ENCODE data around the gene NOVA2. TPM values are rescaled to one million over a fixed set of nuclear protein-coding genes. Genes with fewer than 3 reads are reported as not detected.

The NOVA2 gene
- total RNA-seq, 1 donor from 2014 or later: 6.0 TPM

GRCh38 chr19:45924891-45925447 lies 48.7 kb downstream of the NOVA2 start:
- DNase-seq (ENCODE audit: low spot score): no peak

- no peak for DNase-seq (ENCODE audit: low spot score)
These were observed 51.4 kb downstream of the NOVA2 start for GRCh38 chr19:45922281-45922680.

- DNase-seq (ENCODE audit: low spot score): no peak
These were observed 53.2 kb downstream of the NOVA2 start for GRCh38 chr19:45920458-45920857.

GRCh38 chr19:45919678-45920077 lies 54.0 kb downstream of the NOVA2 start:
- DNase-seq (ENCODE audit: low spot score): no peak

- DNase-seq (ENCODE audit: low spot score): no peak
These were observed 54.9 kb downstream of the NOVA2 start for GRCh38 chr19:45918721-45919120.

- DNase-seq (ENCODE audit: low spot score): no peak
These were observed 56.1 kb downstream of the NOVA2 start for GRCh38 chr19:45917421-45918091.

- no peak for DNase-seq (ENCODE audit: low spot score)
These were observed 59.5 kb downstream of the NOVA2 start, which contains the start of gene NANOS2 for GRCh38 chr19:45913874-45914830. NANOS2 (minus strand) TSS chr19:45914778; CDS start chr19:45914693, 85 bp downstream.

- DNase-seq (ENCODE audit: low spot score): no peak
These were observed 62.4 kb downstream of the NOVA2 start for GRCh38 chr19:45911291-45911690.

GRCh38 chr19:45908956-45909355 lies 64.7 kb downstream of the NOVA2 start:
- no peak for DNase-seq (ENCODE audit: low spot score)

GRCh38 chr19:45906221-45906620 lies 67.4 kb downstream of the NOVA2 start:
- DNase-seq (ENCODE audit: low spot score): no peak

- DNase-seq (ENCODE audit: low spot score): no peak
These were observed 68.7 kb downstream of the NOVA2 start for GRCh38 chr19:45905011-45905410.

- peak; percentile 99 for DNase-seq (ENCODE audit: low spot score)
These were observed 70.7 kb downstream of the NOVA2 start for GRCh38 chr19:45902651-45903625.

- peak; percentile 18 for DNase-seq (ENCODE audit: low spot score)
These were observed 71.6 kb downstream of the NOVA2 start, which contains the start of gene MYPOP for GRCh38 chr19:45901912-45902650. MYPOP (minus strand) TSS chr19:45902613; CDS start chr19:45901773, 840 bp downstream.

GRCh38 chr19:45901432-45901911 lies 72.2 kb downstream of the NOVA2 start:
- DNase-seq (ENCODE audit: low spot score): peak; percentile 46

GRCh38 chr19:45900738-45901431 lies 72.8 kb downstream of the NOVA2 start:
- DNase-seq (ENCODE audit: low spot score): no peak

- DNase-seq (ENCODE audit: low spot score): no peak
These were observed 73.6 kb downstream of the NOVA2 start for GRCh38 chr19:45899919-45900589.

GRCh38 chr19:45899253-45899652 lies 74.4 kb downstream of the NOVA2 start:
- no peak for DNase-seq (ENCODE audit: low spot score)

GRCh38 chr19:45897261-45897812 lies 76.3 kb downstream of the NOVA2 start:
- DNase-seq (ENCODE audit: low spot score): no peak
